ENCODE measurements around the gene TMEM266.

TMEM266 gene

GRCh38 chr15:76153241-76154197, 93.7 kb downstream of the TMEM266 start:
- no peak overlapping the region for H3K4ac ChIP-seq (ENCODE audit: low read depth in 1 of 2, low read length in 2 of 2)
- H3K27me3 ChIP-seq (ENCODE audit: control insufficient read depth in 1 of 2, insufficient read depth in 1 of 2, low read length in 2 of 2) = peaks cover 16 to 23% of the 10 kb centered on the region in 2 experiments
- H3K36me3 ChIP-seq (ENCODE audit: control insufficient read depth in 1 of 2, insufficient read depth in 2 of 2, low read depth in 1 of 2, low read length in 2 of 2) = no peaks in the 10 kb centered on the region
- no peak overlapping the region for H2BK120ac ChIP-seq (ENCODE audit: low read depth, low read length)
- no peak overlapping the region for H3K18ac ChIP-seq (ENCODE audit: low read depth in 1 of 2, low read length in 2 of 2)
- H4K91ac ChIP-seq (ENCODE audit: low read length) = no peak overlapping the region
- H4K8ac ChIP-seq (ENCODE audit: low read length) = no peak overlapping the region
- H3K4me3 ChIP-seq (ENCODE audit: insufficient read depth in 1 of 2, low read depth in 1 of 2, low read length in 2 of 2) = no peak overlapping the region
- DNase-seq = no peak
- H3K27ac ChIP-seq (ENCODE audit: low read length, poor library complexity, severe bottlenecking) = no peak overlapping the region
- no peak overlapping the region for H2BK15ac ChIP-seq (ENCODE audit: low read depth, poor library complexity, severe bottlenecking)
- no peak overlapping the region for H2BK5ac ChIP-seq (ENCODE audit: low read depth, low read length, poor library complexity, severe bottlenecking)
- no peak overlapping the region for H2AK5ac ChIP-seq (ENCODE audit: low read length, severe bottlenecking)
- H3K14ac ChIP-seq (ENCODE audit: low read length in 2 of 2) = no peak overlapping the region
- WGBS = 78% methylated on average over 22 of the region's 24 CpGs
- no peak overlapping the region for H3K23ac ChIP-seq (ENCODE audit: low read length in 2 of 2)
- H2AFZ ChIP-seq (ENCODE audit: low read depth, low read length) = no peak overlapping the region
- H2BK12ac ChIP-seq (ENCODE audit: low read length in 2 of 2) = no peak overlapping the region
- no peak overlapping the region for H3K9ac ChIP-seq (ENCODE audit: low read length)
- H3K4me2 ChIP-seq (ENCODE audit: low read length, poor library complexity, severe bottlenecking) = no peak overlapping the region
- H3K79me1 ChIP-seq (replicated peaks; ENCODE audit: low read length, poor library complexity, severe bottlenecking) = no peaks in the 10 kb centered on the region
- peaks cover 2% of the 10 kb centered on the region for H3K4me1 ChIP-seq (ENCODE audit: control insufficient read depth, insufficient read depth, low read depth, low read length)
- no peaks in the 10 kb centered on the region for H3K9me3 ChIP-seq (ENCODE audit: control insufficient read depth, low read length)

- 93% methylated on average over 6 of the region's 7 CpGs for WGBS
- H2BK120ac ChIP-seq (ENCODE audit: low read depth, low read length) = no peak overlapping the region
- no peak overlapping the region for H2BK12ac ChIP-seq (ENCODE audit: low read length in 2 of 2)
- no peak overlapping the region for H3K14ac ChIP-seq (ENCODE audit: low read length in 2 of 2)
- H2AK5ac ChIP-seq (ENCODE audit: low read length, severe bottlenecking) = no peak overlapping the region
- H3K4ac ChIP-seq (ENCODE audit: low read depth in 1 of 2, low read length in 2 of 2) = no peak overlapping the region
- H3K18ac ChIP-seq (ENCODE audit: low read depth in 1 of 2, low read length in 2 of 2) = no peak overlapping the region
- H3K9me3 ChIP-seq (ENCODE audit: control insufficient read depth, low read length) = no peaks in the 10 kb centered on the region
- H3K27ac ChIP-seq (ENCODE audit: low read length, poor library complexity, severe bottlenecking) = no peak overlapping the region
- no peak overlapping the region for H3K4me3 ChIP-seq (ENCODE audit: insufficient read depth in 1 of 2, low read depth in 1 of 2, low read length in 2 of 2)
- no peak overlapping the region for H2AFZ ChIP-seq (ENCODE audit: low read depth, low read length)
- no peak overlapping the region for H2BK15ac ChIP-seq (ENCODE audit: low read depth, poor library complexity, severe bottlenecking)
- no peaks in the 10 kb centered on the region for H3K4me1 ChIP-seq (ENCODE audit: control insufficient read depth, insufficient read depth, low read depth, low read length)
- H3K27me3 ChIP-seq (ENCODE audit: control insufficient read depth in 1 of 2, insufficient read depth in 1 of 2, low read length in 2 of 2) = peaks cover 24 to 35% of the 10 kb centered on the region in 2 experiments
- H3K79me1 ChIP-seq (replicated peaks; ENCODE audit: low read length, poor library complexity, severe bottlenecking) = no peaks in the 10 kb centered on the region
- no peak overlapping the region for H3K9ac ChIP-seq (ENCODE audit: low read length)
- H3K23ac ChIP-seq (ENCODE audit: low read length in 2 of 2) = no peak overlapping the region
- no peak overlapping the region for H4K91ac ChIP-seq (ENCODE audit: low read length)
- no peak for DNase-seq
- no peak overlapping the region for H3K4me2 ChIP-seq (ENCODE audit: low read length, poor library complexity, severe bottlenecking)
- H3K36me3 ChIP-seq (ENCODE audit: control insufficient read depth in 1 of 2, insufficient read depth in 2 of 2, low read depth in 1 of 2, low read length in 2 of 2) = no peaks in the 10 kb centered on the region
- H4K8ac ChIP-seq (ENCODE audit: low read length) = no peak overlapping the region
- H2BK5ac ChIP-seq (ENCODE audit: low read depth, low read length, poor library complexity, severe bottlenecking) = no peak overlapping the region
Measured at GRCh38 chr15:76155731-76156130, 95.9 kb downstream of the TMEM266 start.

- Histone ChIP-seq H2AFZ (ENCODE audit: low read depth, low read length) (no peak overlapping the region), H3K79me1 (replicated peaks; ENCODE audit: low read length, poor library complexity, severe bottlenecking) (no peaks in the 10 kb centered on the region), H2BK12ac (ENCODE audit: low read length in 2 of 2) (no peak overlapping the region), H3K14ac (ENCODE audit: low read length in 2 of 2) (no peak overlapping the region), H3K4me1 (ENCODE audit: control insufficient read depth, insufficient read depth, low read depth, low read length) (no peaks in the 10 kb centered on the region), H3K4me2 (ENCODE audit: low read length, poor library complexity, severe bottlenecking) (no peak overlapping the region), H3K9ac (ENCODE audit: low read length) (no peak overlapping the region), H2AK5ac (ENCODE audit: low read length, severe bottlenecking) (no peak overlapping the region), H3K27ac (ENCODE audit: low read length, poor library complexity, severe bottlenecking) (no peak overlapping the region), H4K91ac (ENCODE audit: low read length) (no peak overlapping the region), H4K8ac (ENCODE audit: low read length) (no peak overlapping the region), H3K36me3 (ENCODE audit: control insufficient read depth in 1 of 2, insufficient read depth in 2 of 2, low read depth in 1 of 2, low read length in 2 of 2) (no peaks in the 10 kb centered on the region), H3K27me3 (ENCODE audit: control insufficient read depth in 1 of 2, insufficient read depth in 1 of 2, low read length in 2 of 2) (peaks cover 24 to 37% of the 10 kb centered on the region in 2 experiments), H3K4me3 (ENCODE audit: insufficient read depth in 1 of 2, low read depth in 1 of 2, low read length in 2 of 2) (no peak overlapping the region), H3K4ac (ENCODE audit: low read depth in 1 of 2, low read length in 2 of 2) (no peak overlapping the region), H3K18ac (ENCODE audit: low read depth in 1 of 2, low read length in 2 of 2) (no peak overlapping the region), H2BK15ac (ENCODE audit: low read depth, poor library complexity, severe bottlenecking) (no peak overlapping the region), H2BK120ac (ENCODE audit: low read depth, low read length) (no peak overlapping the region), H2BK5ac (ENCODE audit: low read depth, low read length, poor library complexity, severe bottlenecking) (no peak overlapping the region), H3K9me3 (ENCODE audit: control insufficient read depth, low read length) (no peaks in the 10 kb centered on the region), H3K23ac (ENCODE audit: low read length in 2 of 2) (no peak overlapping the region)
- WGBS = 95% methylated on average over 8 of the region's 10 CpGs
- DNase-seq = no peak
Measured at GRCh38 chr15:76158226-76158625, 98.4 kb downstream of the TMEM266 start.

- Histone ChIP-seq H3K9me3 (ENCODE audit: control insufficient read depth, low read length) (no peaks in the 10 kb centered on the region), H3K4me2 (ENCODE audit: low read length, poor library complexity, severe bottlenecking) (no peak overlapping the region), H4K91ac (ENCODE audit: low read length) (peak overlapping the region; percentile 10), H2BK15ac (ENCODE audit: low read depth, poor library complexity, severe bottlenecking) (no peak overlapping the region), H3K27ac (ENCODE audit: low read length, poor library complexity, severe bottlenecking) (no peak overlapping the region), H3K4ac (ENCODE audit: low read depth in 1 of 2, low read length in 2 of 2) (no peak overlapping the region), H3K18ac (ENCODE audit: low read depth in 1 of 2, low read length in 2 of 2) (no peak overlapping the region), H2BK12ac (ENCODE audit: low read length in 2 of 2) (no peak overlapping the region), H2BK5ac (ENCODE audit: low read depth, low read length, poor library complexity, severe bottlenecking) (no peak overlapping the region), H4K8ac (ENCODE audit: low read length) (no peak overlapping the region), H2AFZ (ENCODE audit: low read depth, low read length) (no peak overlapping the region), H3K9ac (ENCODE audit: low read length) (no peak overlapping the region), H3K79me1 (replicated peaks; ENCODE audit: low read length, poor library complexity, severe bottlenecking) (no peaks in the 10 kb centered on the region), H3K27me3 (ENCODE audit: control insufficient read depth in 1 of 2, insufficient read depth in 1 of 2, low read length in 2 of 2) (peaks cover 24 to 35% of the 10 kb centered on the region in 2 experiments), H3K23ac (ENCODE audit: low read length in 2 of 2) (no peak overlapping the region), H3K14ac (ENCODE audit: low read length in 2 of 2) (no peak overlapping the region), H2BK120ac (ENCODE audit: low read depth, low read length) (no peak overlapping the region), H3K36me3 (ENCODE audit: control insufficient read depth in 1 of 2, insufficient read depth in 2 of 2, low read depth in 1 of 2, low read length in 2 of 2) (no peaks in the 10 kb centered on the region), H2AK5ac (ENCODE audit: low read length, severe bottlenecking) (no peak overlapping the region), H3K4me1 (ENCODE audit: control insufficient read depth, insufficient read depth, low read depth, low read length) (no peaks in the 10 kb centered on the region), H3K4me3 (ENCODE audit: insufficient read depth in 1 of 2, low read depth in 1 of 2, low read length in 2 of 2) (no peak overlapping the region)
- no peak for DNase-seq
- 81% methylated on average over 5 of the region's 5 CpGs for WGBS
Measured at GRCh38 chr15:76158815-76159214, 99.0 kb downstream of the TMEM266 start.

Measured in mesenchymal stem cell (in vitro differentiated cells and primary cell).